Astrocyte (in vitro differentiated cells and primary cell): ENCODE data around the gene SLIT3.

ENCODE experiments used
- CTCF ChIP-seq: IDR thresholded peaks from 2 replicates; pipeline ENCODE4 v1.5.1; 2011; ENCODE audit warnings: low read depth, mild to moderate bottlenecking, inconsistent platforms, low read length, moderate library complexity; ENCODE audit not compliant: insufficient read depth
- EZH2 ChIP-seq: IDR thresholded peaks from 2 replicates; pipeline ENCODE4 v1.6.1; 2012; ENCODE audit warnings: mild to moderate bottlenecking, low read length, inconsistent platforms; ENCODE audit not compliant: insufficient read depth

GRCh38 chr5:168852329-168852728 is 448.6 kb downstream of the SLIT3 start:
- TF ChIP-seq CTCF = no peak
- TF ChIP-seq EZH2 = no peak
